Effector memory CD8-positive, alpha-beta T cell (primary cell): ENCODE data around the gene TM2D1.

ENCODE experiments used
- ATAC-seq: fragments of 150-1000 bp; cut with Tn5 transposase; replicated peaks from 2 replicates; pipeline ENCODE4 v1.10.0; 2021; ENCODE audit warnings: mild to moderate bottlenecking, moderate library complexity
- DNase-seq, 3 experiments: peaks; one replicate each; pipeline ENCODE4 v3.0.0; 2021
- H3K27ac Mint-ChIP-seq, 2 donors: one replicate each; pipeline ENCODE4 v1.8.0; 2022; ENCODE audit warnings: mild to moderate bottlenecking in 2 of 2, mixed read lengths in 2 of 2, moderate library complexity in 2 of 2
- H3K27me3 Mint-ChIP-seq, 2 donors: one replicate each; pipeline ENCODE4 v1.8.0; 2022; ENCODE audit warnings: mixed read lengths in 2 of 2
- H3K36me3 Mint-ChIP-seq: one replicate; pipeline ENCODE4 v1.8.0; 2022; ENCODE audit warnings: mild to moderate bottlenecking, moderate library complexity, mixed read lengths; ENCODE audit not compliant: insufficient read depth
- H3K4me1 Mint-ChIP-seq, 2 donors: one replicate each; pipeline ENCODE4 v1.8.0; 2022; ENCODE audit warnings: low read depth in 2 of 2, mixed read lengths in 2 of 2
- H3K4me3 Mint-ChIP-seq, 2 donors: one replicate each; pipeline ENCODE4 v1.8.0; 2022; ENCODE audit warnings: mild to moderate bottlenecking in 2 of 2, mixed read lengths in 2 of 2, moderate library complexity in 2 of 2
- H3K9me3 Mint-ChIP-seq, 2 donors: one replicate each; pipeline ENCODE4 v1.8.0; 2022; ENCODE audit warnings: mixed read lengths in 2 of 2
- total RNA-seq, 9 experiments: gene quantifications; one replicate each; lab custom pipeline; 2026; lab: John Stamatoyannopoulos, UW

Gene TM2D1
- total RNA-seq = 15.5 to 60.4 (median 28.5) reads per million in 9 experiments

GRCh38 chr1:61724813-61725694 lies at the start of gene TM2D1:
TSS of gene TM2D1 (minus strand) at chr1:61725141. CDS start at chr1:61725120, 21 bp downstream.
- Mint-ChIP-seq H3K4me1 (peaks cover 15 to 28% of the 10 kb centered on the region in 2 donors), H3K9me3 (no peaks in the 10 kb centered on the region), H3K36me3 (peaks cover 26% of the 10 kb centered on the region), H3K4me3 (peak within 1 kb of the TSS; percentile 100), H3K27ac (peak within 1 kb of the TSS; percentile 100), H3K27me3 (no peaks in the 10 kb centered on the region)
- peak; percentile 78 to 81 (median 80) for DNase-seq
- ATAC-seq = peak; percentile 97

- Mint-ChIP-seq H3K9me3 (no peaks in the 10 kb centered on the region), H3K27ac (no peak overlapping the region), H3K4me1 (no peaks in the 10 kb centered on the region), H3K27me3 (no peaks in the 10 kb centered on the region), H3K36me3 (peaks cover 25% of the 10 kb centered on the region), H3K4me3 (no peak overlapping the region)
- ATAC-seq (no peak), DNase-seq (no peak)
These were observed 45.2 kb upstream of the TM2D1 start for GRCh38 chr1:61770131-61770530.

DNA sequence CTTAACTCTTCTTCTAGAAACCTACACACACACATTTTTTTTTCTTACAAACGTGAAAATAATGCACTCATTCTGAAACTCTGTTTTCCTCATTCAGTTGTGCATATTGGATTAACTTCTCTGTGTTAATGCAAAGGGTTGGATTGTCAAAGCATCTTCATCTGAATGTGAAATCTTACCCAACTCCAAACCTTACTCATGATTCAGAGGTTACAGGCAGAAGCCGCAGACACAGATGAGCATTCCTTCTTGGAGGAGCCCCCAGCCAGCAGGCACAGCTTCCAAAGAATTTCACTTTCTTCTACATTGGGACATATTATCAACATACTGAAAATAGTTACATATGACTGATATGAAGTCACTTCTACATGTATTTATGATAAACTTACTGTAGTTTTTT lies 33.0 kb upstream of the TM2D1 start:
- no peak for ATAC-seq
- Mint-ChIP-seq H3K4me3 (no peak overlapping the region), H3K4me1 (peaks cover 0 to 2% of the 10 kb centered on the region in 2 donors), H3K27me3 (no peaks in the 10 kb centered on the region), H3K9me3 (no peaks in the 10 kb centered on the region), H3K36me3 (peaks cover 11% of the 10 kb centered on the region), H3K27ac (no peak overlapping the region)
- no peak for DNase-seq

DNA sequence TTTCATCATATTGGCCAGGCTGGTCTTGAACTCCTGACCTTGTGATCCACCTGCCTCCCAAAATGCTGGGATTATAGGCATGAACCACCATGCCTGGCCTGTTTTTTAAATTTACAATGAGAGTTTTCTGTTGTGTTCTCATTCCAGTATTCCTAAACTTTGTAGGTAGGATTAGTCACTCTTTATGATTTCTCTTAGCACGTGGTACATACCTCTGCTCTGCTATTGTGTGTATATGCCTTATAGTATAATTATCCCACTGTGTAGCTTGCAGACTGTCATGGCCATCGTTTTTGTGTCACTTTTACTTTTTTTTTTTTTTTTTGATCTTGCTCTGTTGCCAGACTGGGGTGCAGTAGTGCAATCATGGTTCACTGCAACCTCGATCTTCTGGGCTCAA lies 31.8 kb upstream of the TM2D1 start:
- H3K27me3 Mint-ChIP-seq = no peaks in the 10 kb centered on the region
- no peak overlapping the region for H3K4me3 Mint-ChIP-seq

GRCh38 chr1:61754545-61754944 lies 29.6 kb upstream of the TM2D1 start:
- Mint-ChIP-seq H3K27ac (peak overlapping the region in 1 of 2 donors; percentile 38), H3K36me3 (peaks cover 7% of the 10 kb centered on the region), H3K4me1 (no peaks in the 10 kb centered on the region), H3K4me3 (no peak overlapping the region), H3K9me3 (no peaks in the 10 kb centered on the region), H3K27me3 (no peaks in the 10 kb centered on the region)
- DNase-seq = no peak
- no peak for ATAC-seq

More for the DNA sequence above, 31.8 kb upstream of the TM2D1 start:
- H3K4me1 Mint-ChIP-seq = peaks cover 0 to 2% of the 10 kb centered on the region in 2 donors
- ATAC-seq = no peak
- no peak for DNase-seq
- peaks cover 14% of the 10 kb centered on the region for H3K36me3 Mint-ChIP-seq
- no peaks in the 10 kb centered on the region for H3K9me3 Mint-ChIP-seq
- H3K27ac Mint-ChIP-seq = no peak overlapping the region

GRCh38 chr1:61753998-61754508 lies 29.1 kb upstream of the TM2D1 start:
- H3K4me1 Mint-ChIP-seq = no peaks in the 10 kb centered on the region
- H3K27ac Mint-ChIP-seq = peak overlapping the region in 1 of 2 donors; percentile 38
- H3K36me3 Mint-ChIP-seq = peaks cover 3% of the 10 kb centered on the region
- DNase-seq (no peak), ATAC-seq (no peak)
- no peaks in the 10 kb centered on the region for H3K9me3 Mint-ChIP-seq
- H3K4me3 Mint-ChIP-seq = no peak overlapping the region
- H3K27me3 Mint-ChIP-seq = no peaks in the 10 kb centered on the region

- H3K36me3 Mint-ChIP-seq = peaks cover 3% of the 10 kb centered on the region
- H3K4me1 Mint-ChIP-seq = no peaks in the 10 kb centered on the region
- H3K4me3 Mint-ChIP-seq = no peak overlapping the region
- no peak overlapping the region for H3K27ac Mint-ChIP-seq
- H3K27me3 Mint-ChIP-seq = no peaks in the 10 kb centered on the region
- H3K9me3 Mint-ChIP-seq = no peaks in the 10 kb centered on the region
- no peak for ATAC-seq
- DNase-seq = no peak
These were observed 28.0 kb upstream of the TM2D1 start for GRCh38 chr1:61752921-61753389.

GRCh38 chr1:61749574-61749973 lies 24.6 kb upstream of the TM2D1 start:
- no peak overlapping the region for H3K4me3 Mint-ChIP-seq
- H3K27ac Mint-ChIP-seq = no peak overlapping the region
- ATAC-seq = no peak
- no peaks in the 10 kb centered on the region for H3K27me3 Mint-ChIP-seq
- H3K36me3 Mint-ChIP-seq = peaks cover 3% of the 10 kb centered on the region
- peaks cover 0 to 3% of the 10 kb centered on the region in 2 donors for H3K4me1 Mint-ChIP-seq
- DNase-seq = no peak
- no peaks in the 10 kb centered on the region for H3K9me3 Mint-ChIP-seq

GRCh38 chr1:61748566-61748965 lies 23.6 kb upstream of the TM2D1 start:
- DNase-seq = no peak
- Mint-ChIP-seq H3K36me3 (peaks cover 3% of the 10 kb centered on the region), H3K4me3 (no peak overlapping the region), H3K27ac (no peak overlapping the region), H3K9me3 (no peaks in the 10 kb centered on the region), H3K4me1 (peaks cover 0 to 8% of the 10 kb centered on the region in 2 donors), H3K27me3 (no peaks in the 10 kb centered on the region)
- ATAC-seq = no peak

GRCh38 chr1:61746813-61747212 lies 21.9 kb upstream of the TM2D1 start:
- Mint-ChIP-seq H3K9me3 (no peaks in the 10 kb centered on the region), H3K27ac (no peak overlapping the region), H3K27me3 (no peaks in the 10 kb centered on the region), H3K4me1 (peaks cover 3 to 15% of the 10 kb centered on the region in 2 donors), H3K4me3 (no peak overlapping the region), H3K36me3 (peaks cover 3% of the 10 kb centered on the region)
- DNase-seq = no peak
- ATAC-seq = no peak

DNA sequence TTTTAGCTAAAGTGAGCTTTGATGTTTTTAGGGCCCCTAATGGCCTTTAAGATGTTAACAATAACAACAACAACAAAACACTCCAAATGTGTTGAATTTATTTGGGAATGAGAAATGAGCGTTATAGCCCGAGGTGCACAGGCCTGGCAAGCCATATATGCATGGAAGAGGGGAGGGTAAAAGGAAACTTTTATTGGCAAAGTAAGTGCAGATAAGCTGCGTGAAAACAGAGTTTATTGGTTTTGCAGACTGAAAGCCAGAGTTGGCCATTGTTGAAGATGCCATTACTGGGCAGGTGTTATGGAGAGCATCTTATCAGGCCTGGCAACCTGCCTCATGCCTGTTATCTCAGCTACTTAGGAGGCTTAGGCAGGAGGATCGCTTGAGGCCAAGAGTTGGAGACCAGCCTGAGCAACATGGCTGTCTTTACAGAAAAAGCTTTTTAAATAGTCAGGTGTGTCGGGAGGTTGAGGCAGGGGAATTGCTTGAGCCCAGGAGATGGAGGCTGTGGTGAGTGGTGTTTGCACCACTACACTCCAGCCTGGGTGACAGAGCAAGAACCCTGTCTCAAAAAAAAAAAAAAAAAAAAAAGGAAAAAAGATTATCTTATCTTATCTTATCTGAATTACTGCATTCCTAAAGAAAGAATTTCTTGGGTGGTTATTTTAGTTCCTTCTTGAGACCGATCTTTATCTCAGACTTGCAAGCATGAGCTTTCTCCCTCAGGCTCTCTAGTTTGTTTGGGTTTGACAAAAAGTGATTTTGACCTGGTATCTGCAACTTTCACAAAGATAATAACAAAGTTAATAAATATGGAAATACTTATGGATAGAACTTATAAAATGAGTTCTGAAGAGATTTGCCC lies 19.0 kb upstream of the TM2D1 start:
- DNase-seq = no peak
- no peak for ATAC-seq
- Mint-ChIP-seq H3K36me3 (peaks cover 5% of the 10 kb centered on the region), H3K27me3 (no peaks in the 10 kb centered on the region), H3K9me3 (no peaks in the 10 kb centered on the region), H3K27ac (peak overlapping the region in 1 of 2 donors; percentile 20), H3K4me3 (peak overlapping the region; percentile 73 to 84), H3K4me1 (peaks cover 9 to 21% of the 10 kb centered on the region in 2 donors)

- Mint-ChIP-seq H3K27ac (peak overlapping the region in 1 of 2 donors; percentile 20), H3K36me3 (peaks cover 5% of the 10 kb centered on the region), H3K9me3 (no peaks in the 10 kb centered on the region), H3K4me3 (peak overlapping the region; percentile 73 to 84), H3K27me3 (no peaks in the 10 kb centered on the region), H3K4me1 (peaks cover 9 to 21% of the 10 kb centered on the region in 2 donors)
- ATAC-seq (no peak), DNase-seq (no peak)
These were observed 18.4 kb upstream of the TM2D1 start for GRCh38 chr1:61743431-61743705.

GRCh38 chr1:61742620-61743430 lies 17.9 kb upstream of the TM2D1 start:
- H3K9me3 Mint-ChIP-seq = no peaks in the 10 kb centered on the region
- ATAC-seq (peak; percentile 67), DNase-seq (peak in 1 of 3 experiments; percentile 20)
- H3K4me3 Mint-ChIP-seq = peak overlapping the region; percentile 84 to 92
- H3K27me3 Mint-ChIP-seq = no peaks in the 10 kb centered on the region
- H3K27ac Mint-ChIP-seq = peak overlapping the region in 1 of 2 donors; percentile 20
- peaks cover 5% of the 10 kb centered on the region for H3K36me3 Mint-ChIP-seq
- H3K4me1 Mint-ChIP-seq = peaks cover 9 to 21% of the 10 kb centered on the region in 2 donors
